HepG2 (cell line): ENCODE data around the gene CDKN2C. TPM values are rescaled to one million over a fixed set of nuclear protein-coding genes. Genes with fewer than 3 reads are reported as not detected.

Source experiments
- ATAC-seq: fragments of 200-7000 bp; cut with Tn5 transposase; 3 replicates; pipeline ENCODE4 v1.9.1; 2020; ENCODE audit warnings: mild to moderate bottlenecking, moderate library complexity
- BruUV-seq: library from RNA; stranded (reverse); fragments of 400-500 nt; replicated peaks from 2 replicates; lab custom pipeline; 2021; lab: Mats Ljungman, UMichigan
- CTCF ChIA-PET: fragments of 300-600 bp; formaldehyde crosslinking; extraction: SDS; loops from one replicate; lab custom pipeline; 2021; ENCODE audit warnings: low total read pairs, inconsistent platforms, low intra/inter-chr PET ratio; lab: Yijun Ruan, JAX
- POLR2A ChIA-PET: fragments of 350-600 bp; sonication (Branson Sonifier 250); formaldehyde crosslinking; loops from one replicate; lab custom pipeline; 2020; ENCODE audit warnings: antibody characterized with exemption, inconsistent platforms; lab: Yijun Ruan, JAX
- DNase-seq: peaks from one replicate; pipeline ENCODE4 v3.0.0-alpha.2; 2015; ENCODE audit warnings: low spot score
- FAIRE-seq: peaks from 3 replicates; lab custom pipeline; 2011; peaks lifted over from hg19 to GRCh38; lab: Jason Lieb, UNC
- H2AFZ ChIP-seq: one replicate; pipeline ENCODE4 v1.6.1; 2011; ENCODE audit warnings: low read length, inconsistent platforms
- H3K27ac ChIP-seq: fragments of 300-600 bp; 3 replicates; pipeline ENCODE4 v1.8.0; 2011; ENCODE audit warnings: mixed run types, mild to moderate bottlenecking, mixed read lengths, low read length, inconsistent platforms; ENCODE audit not compliant: insufficient read depth; ENCODE audit errors: extremely low read length
- H3K27me3 ChIP-seq, 2 experiments: fragments of 200-600 bp in 1 of 2; 2 replicates in 1 of 2; 3 replicates in 1 of 2; pipeline versions ENCODE4 v1.6.0 to v1.8.0; 2011; ENCODE audit warnings: low read length in 2 of 2, mild to moderate bottlenecking in 2 of 2, moderate library complexity in 2 of 2, inconsistent platforms in 1 of 2; ENCODE audit not compliant: insufficient read depth in 2 of 2, control insufficient read depth in 1 of 2
- H3K36me3 ChIP-seq, 2 experiments: fragments of 200-600 bp in 1 of 2; replicated peaks in 1 of 2; 2 replicates in 1 of 2; 3 replicates in 1 of 2; pipeline versions ENCODE4 v1.5.1 to v1.8.0; 2011; ENCODE audit warnings: low read length in 2 of 2, inconsistent platforms in 1 of 2; ENCODE audit not compliant: insufficient read depth in 2 of 2, control insufficient read depth in 1 of 2
- H3K4me1 ChIP-seq: 2 replicates; pipeline ENCODE4 v1.5.1; 2012; ENCODE audit warnings: low read length, inconsistent platforms; ENCODE audit not compliant: insufficient read depth
- H3K4me2 ChIP-seq: 2 replicates; pipeline ENCODE4 v1.6.0; 2011; ENCODE audit warnings: low read depth, low read length, inconsistent platforms
- H3K4me3 ChIP-seq, 3 experiments: fragments of 200-600 bp in 1 of 3; sonication (generic), shearing (Covaris generic) in 1 of 3; replicated peaks in 1 of 3; 2 replicates each; pipeline ENCODE4 v1.5.1; 2011 to 2016; ENCODE audit warnings: low read length in 3 of 3, inconsistent platforms in 2 of 3, low read depth in 2 of 3, mild to moderate bottlenecking in 2 of 3, control low read depth in 1 of 3, mixed read lengths in 1 of 3; ENCODE audit not compliant: insufficient read depth in 1 of 3
- H3K79me2 ChIP-seq: one replicate; pipeline ENCODE4 v1.6.1; 2011; ENCODE audit warnings: low read length, inconsistent platforms; ENCODE audit not compliant: insufficient read depth
- H3K9ac ChIP-seq: 2 replicates; pipeline ENCODE4 v1.6.0; 2011; ENCODE audit warnings: mild to moderate bottlenecking, low read depth, low read length, inconsistent platforms; ENCODE audit not compliant: insufficient read depth
- H3K9me3 ChIP-seq: 2 replicates; pipeline ENCODE4 v1.5.1; 2012; ENCODE audit warnings: mild to moderate bottlenecking, low read length
- H4K20me1 ChIP-seq: 2 replicates; pipeline ENCODE4 v1.6.0; 2011; ENCODE audit warnings: inconsistent platforms, mild to moderate bottlenecking, low read length, moderate library complexity; ENCODE audit not compliant: insufficient read depth
- ELF4 ChIP-seq: sonication (generic); formaldehyde crosslinking; IDR thresholded peaks from 2 replicates; pipeline ENCODE4 v1.5.0; 2020; ENCODE audit warnings: missing genetic modification reagents, mild to moderate bottlenecking, moderate library complexity, borderline replicate concordance
- FOXK2 ChIP-seq: fragments of 450-650 bp; IDR thresholded peaks from 2 replicates; pipeline ENCODE4 v1.6.1; 2016
- HHEX ChIP-seq: IDR thresholded peaks from 2 replicates; pipeline ENCODE4 v1.6.1; 2016; ENCODE audit warnings: control low read depth
- MBD4 ChIP-seq: IDR thresholded peaks from 2 replicates; pipeline ENCODE4 v1.6.1; 2012; ENCODE audit warnings: low read length, inconsistent platforms, borderline replicate concordance
- MED13 ChIP-seq: sonication (generic); formaldehyde crosslinking; IDR thresholded peaks from 2 replicates; pipeline ENCODE4 v1.5.0; 2020; ENCODE audit warnings: missing genetic modification reagents
- MTA1 ChIP-seq: sonication (generic); formaldehyde crosslinking; IDR thresholded peaks from 2 replicates; pipeline ENCODE4 v1.4.0; 2020; ENCODE audit warnings: missing genetic modification reagents, mild to moderate bottlenecking, borderline replicate concordance
- MTF2 ChIP-seq: sonication (generic); formaldehyde crosslinking; IDR thresholded peaks from 2 replicates; pipeline ENCODE4 v1.5.0; 2020; ENCODE audit warnings: missing genetic modification reagents, borderline replicate concordance
- NAIF1 ChIP-seq: sonication (generic); formaldehyde crosslinking; IDR thresholded peaks from 2 replicates; pipeline ENCODE4 v1.5.0; 2020; ENCODE audit warnings: mild to moderate bottlenecking, missing genetic modification reagents, borderline replicate concordance
- PAWR ChIP-seq: sonication (generic); formaldehyde crosslinking; IDR thresholded peaks from 2 replicates; pipeline ENCODE4 v1.4.0; 2020; ENCODE audit warnings: missing genetic modification reagents, mild to moderate bottlenecking, borderline replicate concordance
- PHB2 ChIP-seq: fragments of 450-650 bp; IDR thresholded peaks from 2 replicates; pipeline ENCODE4 v1.6.1; 2018; ENCODE audit not compliant: partially characterized antibody
- PHF8 ChIP-seq: sonication (generic); formaldehyde crosslinking; IDR thresholded peaks from 2 replicates; pipeline ENCODE4 v1.5.0; 2020; ENCODE audit warnings: missing genetic modification reagents
- ZBTB21 ChIP-seq: sonication (generic); formaldehyde crosslinking; IDR thresholded peaks from 2 replicates; pipeline ENCODE4 v1.4.0; 2020; ENCODE audit warnings: missing genetic modification reagents
- ZNF713 ChIP-seq: sonication (generic); formaldehyde crosslinking; IDR thresholded peaks from 2 replicates; pipeline ENCODE4 v1.4.0; 2020; ENCODE audit warnings: mild to moderate bottlenecking, missing genetic modification reagents
- ZSCAN29 ChIP-seq: sonication (generic); formaldehyde crosslinking; conservative IDR thresholded peaks from 2 replicates; pipeline ENCODE4 v1.4.0; 2020; ENCODE audit warnings: mild to moderate bottlenecking, missing genetic modification reagents
- WGBS: methylation state at CpG from one replicate; pipeline ENCODE4 v1.1.6; 2017; ENCODE audit warnings: low lambda C conversion rate; 5-methylcytosine and 5-hydroxymethylcytosine counted together
- in situ Hi-C: cut with HindIII; loops from 2 replicates; pipeline ENCODE4 v1.10.0; 2017; ENCODE audit warnings: low pct_unique_long_range_greater_than_20kb; ENCODE audit not compliant: extremely low pct_ligation_motif_present
- intact Hi-C: fragments of 100-400 bp; cut with micrococcal nuclease; formaldehyde crosslinking; loops from one replicate; pipeline ENCODE4 v1.10.0; 2022; ENCODE audit not compliant: unreplicated experiment
- polyA plus RNA-seq, 8 experiments: library from polyadenylated mRNA; depleted of rRNA in 3 of 8; stranded (reverse) in 7 of 8; unstranded in 1 of 8; fragments of >200 nt; fragmentation: Illumina TruSeq in 4 of 8; extraction: Trizol in 4 of 8; gene quantifications; 2 replicates each; pipeline versions ENCODE4 v1.2.1 to v1.2.3, GENCODE V29; 2011 to 2016; ENCODE audit warnings: low read depth in 4 of 8, missing spikeins in 1 of 8, mixed read lengths in 1 of 8; ENCODE audit not compliant: insufficient read depth in 1 of 8
- total RNA-seq, 5 experiments: library from RNA; depleted of rRNA; stranded (reverse); fragments of >200 nt; fragmentation: Illumina TruSeq; extraction: Trizol; gene quantifications; 2 replicates each; pipeline ENCODE4 v1.2.3, GENCODE V29; 2016; ENCODE audit warnings: low read depth in 1 of 5
- TF ChIP-seq, protein P1 (sequence below): sonication (generic); formaldehyde crosslinking; IDR thresholded peaks from 2 replicates; pipeline ENCODE4 v1.4.0; 2020; ENCODE audit warnings: missing genetic modification reagents
- TF ChIP-seq, protein P2 (sequence below): IDR thresholded peaks from 2 replicates; pipeline ENCODE4 v1.6.1; 2012; ENCODE audit warnings: low read depth, low read length, improper control_type of control experiment

Gene CDKN2C
- total and polyA plus RNA-seq, 2 of the 13 experiments (the other 11 are each of a cell fraction or from before 2014, with no cell fraction given), result 7.8 to 13.7 TPM

DNA sequence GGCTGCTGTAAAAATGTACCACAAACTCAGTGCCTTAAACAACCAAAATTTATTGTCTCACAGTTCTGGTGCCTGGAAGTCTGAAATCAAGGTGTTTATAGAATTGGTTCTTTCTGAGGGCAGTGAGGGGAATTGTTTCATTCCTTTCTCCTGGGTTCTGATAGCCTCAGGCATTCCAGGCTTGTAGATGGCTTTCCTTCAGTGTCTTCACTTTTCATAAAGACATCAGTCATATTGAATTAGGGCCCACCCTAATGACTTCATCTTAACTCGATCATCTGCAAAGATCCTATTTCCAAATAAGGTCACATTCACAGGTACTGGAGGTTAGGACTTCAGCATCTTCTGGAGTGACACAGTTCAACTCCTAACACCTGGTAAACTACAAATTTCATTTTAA lies 15.0 kb downstream of the CDKN2C start:
- Histone ChIP-seq H4K20me1 (no peaks in the 10 kb centered on the region), H3K36me3 (no peaks in the 10 kb centered on the region)
- no peak for TF ChIP-seq FOXK2
- no peak for TF ChIP-seq ZNF713 (CRISPR knock-in tag)
- TF ChIP-seq, protein P1, sequence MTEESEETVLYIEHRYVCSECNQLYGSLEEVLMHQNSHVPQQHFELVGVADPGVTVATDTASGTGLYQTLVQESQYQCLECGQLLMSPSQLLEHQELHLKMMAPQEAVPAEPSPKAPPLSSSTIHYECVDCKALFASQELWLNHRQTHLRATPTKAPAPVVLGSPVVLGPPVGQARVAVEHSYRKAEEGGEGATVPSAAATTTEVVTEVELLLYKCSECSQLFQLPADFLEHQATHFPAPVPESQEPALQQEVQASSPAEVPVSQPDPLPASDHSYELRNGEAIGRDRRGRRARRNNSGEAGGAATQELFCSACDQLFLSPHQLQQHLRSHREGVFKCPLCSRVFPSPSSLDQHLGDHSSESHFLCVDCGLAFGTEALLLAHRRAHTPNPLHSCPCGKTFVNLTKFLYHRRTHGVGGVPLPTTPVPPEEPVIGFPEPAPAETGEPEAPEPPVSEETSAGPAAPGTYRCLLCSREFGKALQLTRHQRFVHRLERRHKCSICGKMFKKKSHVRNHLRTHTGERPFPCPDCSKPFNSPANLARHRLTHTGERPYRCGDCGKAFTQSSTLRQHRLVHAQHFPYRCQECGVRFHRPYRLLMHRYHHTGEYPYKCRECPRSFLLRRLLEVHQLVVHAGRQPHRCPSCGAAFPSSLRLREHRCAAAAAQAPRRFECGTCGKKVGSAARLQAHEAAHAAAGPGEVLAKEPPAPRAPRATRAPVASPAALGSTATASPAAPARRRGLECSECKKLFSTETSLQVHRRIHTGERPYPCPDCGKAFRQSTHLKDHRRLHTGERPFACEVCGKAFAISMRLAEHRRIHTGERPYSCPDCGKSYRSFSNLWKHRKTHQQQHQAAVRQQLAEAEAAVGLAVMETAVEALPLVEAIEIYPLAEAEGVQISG (CRISPR knock-in tag), result no peak
- no peak for TF ChIP-seq PAWR (CRISPR knock-in tag)
- no peak for TF ChIP-seq MED13
- no peak for TF ChIP-seq PHF8 (CRISPR knock-in tag)
- TF ChIP-seq ZSCAN29 (CRISPR knock-in tag), result no peak
- TF ChIP-seq PHB2, result no peak
- TF ChIP-seq, protein P2, sequence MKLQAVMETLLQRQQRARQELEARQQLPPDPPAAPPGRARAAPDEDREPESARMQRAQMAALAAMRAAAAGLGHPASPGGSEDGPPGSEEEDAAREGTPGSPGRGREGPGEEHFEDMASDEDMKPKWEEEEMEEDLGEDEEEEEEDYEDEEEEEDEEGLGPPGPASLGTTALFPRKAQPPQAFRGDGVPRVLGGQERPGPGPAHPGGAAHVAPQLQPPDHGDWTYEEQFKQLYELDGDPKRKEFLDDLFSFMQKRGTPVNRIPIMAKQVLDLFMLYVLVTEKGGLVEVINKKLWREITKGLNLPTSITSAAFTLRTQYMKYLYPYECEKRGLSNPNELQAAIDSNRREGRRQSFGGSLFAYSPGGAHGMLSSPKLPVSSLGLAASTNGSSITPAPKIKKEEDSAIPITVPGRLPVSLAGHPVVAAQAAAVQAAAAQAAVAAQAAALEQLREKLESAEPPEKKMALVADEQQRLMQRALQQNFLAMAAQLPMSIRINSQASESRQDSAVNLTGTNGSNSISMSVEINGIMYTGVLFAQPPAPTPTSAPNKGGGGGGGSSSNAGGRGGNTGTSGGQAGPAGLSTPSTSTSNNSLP, result no peak
- TF ChIP-seq ELF4 (CRISPR knock-in tag), result no peak
- TF ChIP-seq NAIF1, result no peak
- no peak for TF ChIP-seq HHEX (CRISPR knock-in tag)
- TF ChIP-seq MTA1, result no peak
- no peak for TF ChIP-seq ZBTB21 (CRISPR knock-in tag)
- no peak for TF ChIP-seq MBD4
- no peak for TF ChIP-seq MTF2 (CRISPR knock-in tag)
- TF ChIP-seq, all 625 proteins: peak for 0
- peaks cover 9% of the 10 kb centered on the region for H3K4me1 ChIP-seq
- FAIRE-seq (no peak), ATAC-seq (no peak), DNase-seq (no peak)
- no peak overlapping the region for H3K9ac ChIP-seq
- no peak overlapping the region for H3K27ac ChIP-seq
- no peak overlapping the region for H3K4me2 ChIP-seq
- H3K27me3 ChIP-seq, result no peaks in the 10 kb centered on the region
- BruUV-seq, result no TSS peak
- ChIA-PET CTCF (no interaction called here), POLR2A (no interaction called here)
- H3K9me3 ChIP-seq, result no peaks in the 10 kb centered on the region
- intact Hi-C loops (no loop called here), in situ Hi-C loops (no loop called here)
- H3K79me2 ChIP-seq, result peaks cover 6% of the 10 kb centered on the region
- no peak overlapping the region for H2AFZ ChIP-seq
- WGBS, result 68% methylated on average over 1 of the region's 1 CpG
- no peak overlapping the region for H3K4me3 ChIP-seq
